Hippocampal formation (tissue), 2 donors: ENCODE data around the gene SFTA2.

Experiments used
- DNase-seq, 2 donors: peaks; one replicate each; lab custom pipeline; 2025; lab: John Stamatoyannopoulos, UW

SFTA2 gene

DNA sequence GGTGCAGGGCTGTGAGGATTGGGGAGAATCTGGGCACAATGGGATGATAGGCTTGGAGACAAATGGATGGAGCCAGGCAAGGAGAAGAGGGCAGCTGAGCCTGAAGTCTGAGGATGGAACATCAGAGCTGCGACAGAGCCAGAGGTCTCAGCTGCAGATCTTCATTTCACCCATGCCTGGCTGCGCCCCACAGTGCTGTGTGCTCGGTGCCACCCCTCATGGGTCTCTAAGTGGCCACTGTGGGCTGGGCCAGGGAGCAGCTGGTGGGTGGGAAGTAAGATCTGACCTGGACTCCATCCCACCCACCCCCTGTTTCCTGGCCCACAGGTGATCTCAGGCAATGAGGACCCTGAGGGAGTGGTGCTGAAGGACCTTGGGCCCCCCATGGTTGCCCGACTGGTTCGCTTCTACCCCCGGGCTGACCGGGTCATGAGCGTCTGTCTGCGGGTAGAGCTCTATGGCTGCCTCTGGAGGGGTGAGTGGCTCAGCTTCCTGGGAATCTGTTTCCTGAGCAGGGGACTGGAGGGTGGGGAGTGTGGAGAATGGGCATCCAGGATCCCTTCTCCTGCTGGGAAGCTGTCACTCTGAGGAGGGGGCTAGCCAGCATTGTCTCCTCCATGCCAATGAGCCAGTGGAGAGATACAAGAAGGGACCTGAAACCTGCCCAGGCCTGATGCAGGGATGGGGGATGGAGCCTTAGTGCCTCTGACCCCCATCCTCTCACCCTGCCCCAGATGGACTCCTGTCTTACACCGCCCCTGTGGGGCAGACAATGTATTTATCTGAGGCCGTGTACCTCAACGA lies 41.1 kb downstream of the SFTA2 start:
- no peak for DNase-seq

DNA sequence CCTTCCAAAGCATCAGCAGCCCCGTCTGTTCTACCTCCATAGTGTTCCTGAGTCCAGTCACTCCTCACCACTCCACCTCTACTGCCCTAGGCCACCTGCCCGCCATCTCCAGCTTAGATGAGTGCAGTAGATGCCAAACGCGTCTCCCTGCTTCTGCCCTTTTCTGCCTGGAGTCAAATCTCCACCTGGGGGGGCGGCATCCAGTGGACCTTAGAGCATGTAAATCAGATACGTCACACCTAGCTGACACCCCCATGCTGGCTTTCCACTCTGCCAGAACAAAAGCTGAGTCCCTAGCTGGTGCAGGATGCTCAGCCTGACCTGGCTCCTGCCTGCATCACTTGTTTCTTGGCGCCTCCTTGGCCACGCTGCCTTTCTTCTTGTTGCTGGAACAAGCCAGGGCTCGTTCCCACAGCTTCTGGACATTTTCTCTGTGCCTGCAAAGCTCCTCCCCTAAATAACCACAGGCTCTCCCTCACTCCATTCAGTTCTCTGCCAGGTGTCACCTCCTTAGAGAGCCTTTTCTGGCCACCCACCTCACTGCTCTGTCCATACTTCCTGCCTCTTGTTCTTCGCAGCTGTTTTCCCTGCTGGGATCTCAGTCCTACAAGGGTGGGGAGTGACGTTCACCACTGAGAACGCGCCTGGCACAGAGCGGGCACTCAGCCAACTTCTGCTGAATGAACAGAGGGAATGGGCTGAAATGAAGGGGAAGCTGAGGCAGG lies 41.9 kb downstream of the SFTA2 start:
- peak; percentile 71 to 73 for DNase-seq

DNA sequence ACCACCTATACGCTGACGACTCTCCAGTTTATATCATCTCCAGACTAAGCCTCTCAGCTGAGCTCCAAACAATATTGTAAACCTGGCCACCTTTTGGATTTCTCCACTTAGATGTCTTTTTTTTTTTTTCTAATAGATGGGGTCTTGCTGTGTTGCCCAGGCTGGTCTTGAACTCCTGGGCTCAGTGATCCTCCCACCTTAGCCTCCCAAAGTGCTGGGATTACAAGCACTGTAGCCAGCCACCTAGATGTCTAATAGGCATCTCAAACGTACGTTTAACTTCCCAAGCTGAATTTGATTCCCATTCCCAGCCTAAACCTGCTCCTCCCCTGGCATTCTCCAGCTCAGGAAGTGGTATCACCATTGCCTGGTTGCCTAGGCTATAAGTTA lies 42.5 kb downstream of the SFTA2 start:
- DNase-seq, result no peak

DNA sequence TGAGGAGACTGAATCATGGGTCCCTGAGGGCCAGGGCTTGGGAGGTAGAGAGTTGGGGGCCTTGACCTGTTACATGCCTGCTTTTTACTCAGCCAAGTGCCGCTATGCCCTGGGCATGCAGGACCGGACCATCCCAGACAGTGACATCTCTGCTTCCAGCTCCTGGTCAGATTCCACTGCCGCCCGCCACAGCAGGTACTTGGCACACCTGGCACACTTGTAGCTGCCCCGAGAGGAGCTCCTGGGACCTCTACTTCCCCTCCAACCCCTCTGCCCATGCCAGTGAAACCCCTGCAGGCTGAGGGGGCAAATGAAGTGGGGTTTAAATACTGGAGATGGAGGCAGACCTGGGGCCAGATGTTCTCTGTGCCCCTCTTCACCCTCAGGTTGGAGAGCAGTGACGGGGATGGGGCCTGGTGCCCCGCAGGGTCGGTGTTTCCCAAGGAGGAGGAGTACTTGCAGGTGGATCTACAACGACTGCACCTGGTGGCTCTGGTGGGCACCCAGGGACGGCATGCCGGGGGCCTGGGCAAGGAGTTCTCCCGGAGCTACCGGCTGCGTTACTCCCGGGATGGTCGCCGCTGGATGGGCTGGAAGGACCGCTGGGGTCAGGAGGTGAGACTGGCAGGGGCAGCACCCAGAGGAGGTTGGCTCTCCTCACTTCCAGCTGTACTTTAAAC lies 43.0 kb downstream of the SFTA2 start:
- DNase-seq, result no peak

DNA sequence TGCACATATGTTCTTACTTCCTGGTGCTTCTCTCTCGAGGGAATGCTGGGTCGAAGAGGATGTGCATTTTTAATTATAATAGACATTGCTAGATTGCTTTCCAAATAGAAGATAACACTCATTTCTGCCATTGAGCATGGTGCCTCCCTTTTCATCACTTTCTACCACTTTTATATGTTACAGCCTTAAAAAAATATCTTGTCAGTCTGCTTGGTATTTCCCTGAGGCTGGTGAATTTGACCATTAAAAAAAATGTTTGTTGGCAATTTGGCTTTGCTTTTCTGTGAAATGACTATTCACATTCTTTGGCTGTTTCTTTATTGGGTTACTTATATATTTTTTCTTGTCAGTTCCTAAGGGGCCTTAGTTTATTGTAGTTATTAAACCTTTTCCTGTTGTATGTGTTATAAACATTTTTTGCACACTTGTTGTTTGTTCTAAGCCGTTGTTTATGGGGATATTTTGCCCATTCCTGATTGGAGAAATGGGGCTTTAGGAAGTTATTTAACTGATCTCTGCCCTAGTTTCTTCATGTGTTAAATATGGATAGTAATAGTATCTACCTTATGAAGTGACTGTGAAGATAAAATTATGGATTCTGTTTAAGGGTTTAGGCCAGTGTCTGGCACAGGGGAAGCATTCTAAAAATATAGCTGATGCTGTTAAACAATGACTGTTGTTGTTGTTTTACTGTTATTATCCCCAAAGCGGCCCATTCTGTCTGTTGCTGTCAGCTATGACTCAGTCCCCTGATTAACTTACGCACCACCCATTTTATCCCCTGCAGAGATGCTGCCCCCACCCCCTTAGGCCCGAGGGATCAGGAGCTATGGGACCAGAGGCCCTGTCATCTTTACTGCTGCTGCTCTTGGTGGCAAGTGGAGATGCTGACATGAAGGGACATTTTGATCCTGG lies 43.8 kb downstream of the SFTA2 start:
- DNase-seq, result peak; percentile 24 to 52

DNA sequence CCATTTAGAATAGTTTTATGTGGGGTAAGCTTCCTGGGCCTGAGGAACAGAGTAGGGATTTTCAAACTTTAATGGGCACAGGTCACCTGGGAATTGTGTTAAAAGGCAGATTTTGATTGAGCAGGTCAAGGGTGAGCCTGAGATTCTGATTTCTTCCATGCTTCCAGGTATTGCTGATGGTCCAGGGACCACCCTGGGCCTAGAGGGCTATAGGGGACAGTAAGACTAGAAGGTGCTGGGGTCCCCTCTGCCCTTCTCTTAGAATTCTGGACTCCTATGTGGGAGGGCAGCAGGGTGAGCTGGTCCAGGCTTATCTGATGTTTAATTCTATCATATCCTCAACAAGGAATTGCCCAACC lies 45.1 kb downstream of the SFTA2 start:
- no peak for DNase-seq

DNA sequence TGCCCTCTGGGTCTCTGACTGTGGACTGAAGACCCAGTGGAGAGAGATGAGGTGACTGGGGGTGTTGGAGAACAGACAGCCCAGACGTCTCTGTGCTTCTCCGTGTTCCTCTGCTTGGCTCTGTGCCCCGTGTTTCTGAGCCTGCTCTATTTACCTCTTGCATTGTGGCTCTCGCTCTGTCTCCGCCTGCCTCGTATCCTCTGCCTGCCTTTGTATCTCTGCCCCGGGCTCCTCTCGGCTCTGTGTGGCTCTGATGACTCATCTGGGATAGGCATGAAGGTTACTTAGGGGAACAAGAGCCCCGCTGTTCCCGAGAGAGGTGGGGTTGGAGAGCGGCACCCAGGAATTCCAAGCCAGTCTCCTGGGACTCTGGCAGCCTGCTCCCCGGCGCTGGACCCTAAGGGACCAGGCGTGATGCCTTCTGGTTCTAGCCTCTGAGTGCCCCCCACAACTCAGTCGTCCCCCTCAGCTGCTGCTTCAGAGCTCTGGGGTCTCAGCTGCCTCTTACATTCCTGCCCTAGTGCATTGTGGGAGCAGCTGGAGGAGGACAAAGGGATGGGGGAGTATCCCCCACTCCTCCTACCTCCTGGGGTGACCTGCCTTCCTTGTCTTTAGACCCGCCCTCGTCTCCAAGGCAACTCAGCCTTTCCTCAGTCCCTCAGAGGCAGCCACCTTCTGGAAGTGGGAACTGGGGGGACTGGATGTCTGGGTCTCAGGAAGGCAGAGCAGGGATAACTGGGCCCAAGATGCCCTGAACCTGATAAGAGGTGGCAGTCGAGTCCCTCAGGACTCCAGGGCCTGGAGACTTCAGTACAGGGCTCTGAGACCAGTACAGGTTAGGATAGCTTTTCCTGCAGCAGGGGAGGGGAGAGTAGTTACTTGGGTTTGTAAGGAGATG lies 45.7 kb downstream of the SFTA2 start:
- peak; percentile 42 to 76 for DNase-seq

DNA sequence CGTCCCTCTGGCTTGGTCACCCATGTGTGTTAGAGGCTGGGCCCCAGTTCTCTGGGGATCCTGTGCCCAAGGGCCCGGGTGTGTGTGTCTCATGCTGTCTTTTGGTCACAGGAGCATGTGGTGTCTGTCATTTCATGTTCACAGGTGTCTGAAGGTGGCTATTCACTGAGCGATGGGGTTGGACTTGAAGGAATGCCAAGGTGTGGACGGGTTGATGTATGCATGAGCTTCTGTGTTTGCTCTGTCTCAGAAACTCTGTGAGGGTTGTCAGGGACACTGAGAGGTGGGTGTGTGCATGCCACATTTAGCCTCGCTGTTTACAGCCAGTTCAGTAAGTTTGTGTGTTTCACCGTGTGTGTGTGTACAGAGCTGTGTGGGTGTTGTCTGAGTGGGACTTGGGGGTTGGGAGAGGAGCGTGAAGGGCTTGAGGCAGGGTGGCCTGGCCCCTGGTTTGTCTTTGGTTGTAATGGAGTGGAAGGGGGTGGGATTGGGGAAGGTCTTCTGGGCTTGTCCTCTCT lies 46.4 kb downstream of the SFTA2 start:
- DNase-seq, result peak in 1 of 2 donors; percentile 42

DNA sequence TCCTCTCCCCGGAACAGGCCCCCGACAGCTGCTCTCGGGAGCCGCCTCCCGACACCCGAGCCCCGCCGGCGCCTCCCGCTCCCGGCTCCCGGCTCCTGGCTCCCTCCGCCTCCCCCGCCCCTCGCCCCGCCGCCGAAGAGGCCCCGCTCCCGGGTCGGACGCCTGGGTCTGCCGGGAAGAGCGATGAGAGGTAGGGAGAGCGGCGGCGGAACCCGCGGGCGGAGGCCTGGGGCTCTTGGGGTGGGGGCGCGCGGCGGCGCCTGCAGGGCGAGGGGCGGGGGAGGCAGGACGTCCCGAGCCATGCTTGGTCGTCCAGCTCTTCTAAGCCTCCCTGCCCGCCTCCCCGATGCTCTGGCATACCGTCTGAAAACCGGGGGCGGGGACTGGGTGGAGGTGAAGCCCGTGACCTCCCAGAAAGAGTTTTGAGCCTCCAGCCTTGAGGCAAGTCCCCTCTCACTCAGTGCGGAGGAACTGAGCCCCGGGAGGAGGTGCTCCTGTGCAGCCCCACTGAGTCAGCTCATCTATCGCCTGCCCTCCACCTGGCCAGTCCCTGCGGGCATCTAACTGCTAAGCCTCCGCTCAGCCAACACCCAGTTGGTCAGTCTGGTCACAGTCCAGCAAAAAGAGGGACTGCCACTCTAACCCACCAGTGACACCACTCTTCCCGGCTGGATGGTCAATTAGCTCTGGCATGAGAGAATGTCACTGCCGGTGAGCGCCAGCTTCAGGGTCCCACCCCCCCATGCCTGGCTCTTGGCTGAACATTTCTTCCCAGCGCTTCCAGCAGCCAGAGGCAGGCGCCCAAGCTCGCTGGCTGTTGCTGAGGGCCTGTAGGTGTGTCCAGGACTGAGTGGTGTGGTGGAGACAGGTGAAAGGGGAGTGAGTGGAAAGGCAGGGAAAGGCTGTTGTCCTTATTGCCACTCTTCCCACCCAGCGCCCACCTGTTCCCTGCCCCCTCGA lies 47.2 kb downstream of the SFTA2 start:
- peak; percentile 50 to 60 for DNase-seq

DNA sequence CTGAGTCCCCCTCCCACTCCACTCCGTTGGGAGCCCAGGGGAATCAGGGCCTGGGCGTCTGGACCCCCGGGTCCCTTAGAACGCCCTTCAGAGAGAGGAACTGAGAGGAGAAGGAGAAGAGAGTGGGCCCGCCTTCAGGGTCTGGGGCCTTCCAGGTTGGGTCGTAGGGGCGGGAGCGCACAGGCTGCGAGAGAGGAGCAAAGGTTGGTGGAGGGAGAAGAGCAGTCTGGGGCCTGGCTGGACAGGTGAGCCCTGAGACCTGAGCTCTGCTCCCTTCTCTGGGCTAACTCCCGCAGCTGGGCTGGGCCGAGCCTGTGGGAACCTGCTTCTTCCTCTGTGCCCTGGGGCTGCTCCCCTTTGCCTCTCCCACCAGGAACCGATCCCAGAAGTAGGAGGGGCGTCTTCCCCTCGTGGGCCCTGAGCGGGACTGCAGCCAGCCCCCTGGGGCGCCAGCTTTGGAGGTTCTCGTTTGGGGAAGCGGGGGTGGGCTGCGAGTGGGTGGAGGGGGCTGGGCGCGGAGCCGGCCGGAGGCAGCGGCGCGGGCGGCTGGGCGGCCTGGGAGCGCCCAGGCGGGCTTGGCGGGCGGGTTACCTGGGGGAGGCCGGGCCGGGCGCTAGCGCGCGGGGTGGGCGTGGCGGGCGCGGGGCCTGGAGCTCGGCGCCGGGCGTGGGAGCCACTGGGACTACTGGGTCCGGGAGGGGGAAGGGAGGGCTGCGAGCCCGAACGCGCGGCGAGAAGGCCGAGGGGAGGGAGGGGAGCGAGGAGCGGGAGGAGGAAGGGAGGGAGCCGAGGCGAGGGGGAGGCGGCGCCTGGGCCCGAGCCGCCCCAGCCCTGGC lies 48.1 kb downstream of the SFTA2 start, which contains the start of gene DDR1:
Gene DDR1 (plus strand): TSS at position 835 of the 836 bp plus-strand sequence. CDS start 4,211 bp downstream, outside the sequence.
- peak; percentile 74 to 87 for DNase-seq

DNA sequence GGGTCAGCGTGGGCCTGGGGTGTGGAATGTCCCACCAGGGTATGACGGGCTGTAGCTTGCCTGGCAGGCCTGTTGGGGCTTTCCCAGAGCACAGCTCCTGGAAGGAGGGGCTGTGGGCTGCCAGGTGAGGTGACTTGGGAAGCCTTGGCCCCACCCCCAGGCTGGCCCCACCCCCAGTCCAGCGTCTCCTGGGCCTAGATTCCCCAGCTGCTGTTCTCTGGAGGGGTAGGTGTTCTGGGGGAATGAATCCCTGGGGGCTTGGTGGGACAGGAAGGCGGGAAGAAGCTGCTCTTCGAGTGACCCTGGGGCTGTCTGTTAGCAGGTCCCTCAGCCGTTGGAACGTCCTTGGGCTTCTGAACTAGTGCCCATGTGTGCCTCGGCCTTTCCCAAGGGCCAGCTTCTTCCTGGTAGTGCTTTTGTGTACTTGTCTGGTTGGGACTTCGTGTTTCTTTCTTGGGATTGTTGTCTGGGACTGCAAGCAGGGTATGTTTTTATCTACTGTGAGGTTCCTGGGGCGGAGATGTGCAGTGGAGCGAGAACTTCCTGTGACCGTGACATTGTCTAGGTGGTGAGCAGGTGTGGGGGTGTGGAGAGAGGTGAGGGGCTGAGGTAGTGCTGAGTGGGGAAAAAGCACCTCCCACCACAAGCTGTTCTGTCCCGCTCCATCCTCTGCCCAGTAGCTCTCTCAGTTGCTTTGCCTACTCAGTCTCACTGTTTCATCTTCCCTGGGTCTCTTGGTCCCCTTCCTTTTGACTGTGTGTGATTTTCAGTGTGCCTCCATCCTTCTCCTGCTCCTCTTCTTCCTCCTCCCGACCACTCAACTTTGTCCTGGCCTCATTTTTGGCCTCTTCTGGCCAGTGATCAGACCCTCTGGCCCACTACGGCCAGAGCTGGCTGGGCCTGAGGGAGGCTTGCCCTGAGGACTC lies 48.9 kb downstream of the SFTA2 start:
- no peak for DNase-seq

DNA sequence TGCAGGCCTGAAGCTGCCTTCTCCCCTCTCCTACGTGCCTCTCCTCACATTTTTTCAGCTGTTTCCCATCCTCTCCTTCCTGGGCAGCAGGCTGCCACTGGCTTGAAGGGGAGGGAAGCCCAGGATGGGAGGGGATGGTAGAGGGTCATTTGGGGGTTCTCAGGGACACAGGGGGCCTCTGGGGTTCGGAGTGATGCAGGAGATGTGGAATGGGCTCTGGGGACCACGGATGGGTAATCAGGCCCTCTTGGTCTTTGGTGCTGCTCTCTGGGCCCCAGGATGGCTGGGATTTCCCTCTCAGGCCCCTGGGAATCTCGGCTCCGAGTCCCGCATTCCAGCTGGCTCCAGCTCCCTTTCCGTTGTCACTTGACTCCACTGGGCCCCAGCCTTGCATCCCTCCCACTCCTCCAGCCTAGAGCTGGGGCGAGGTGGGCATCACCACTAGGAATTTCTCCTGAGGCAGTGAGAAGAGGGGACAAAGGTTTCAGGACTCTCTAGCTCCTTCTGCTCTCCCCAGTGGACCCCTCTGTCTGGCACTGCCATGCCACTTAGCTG lies 49.7 kb downstream of the SFTA2 start:
- peak in 1 of 2 donors; percentile 40 for DNase-seq

DNA sequence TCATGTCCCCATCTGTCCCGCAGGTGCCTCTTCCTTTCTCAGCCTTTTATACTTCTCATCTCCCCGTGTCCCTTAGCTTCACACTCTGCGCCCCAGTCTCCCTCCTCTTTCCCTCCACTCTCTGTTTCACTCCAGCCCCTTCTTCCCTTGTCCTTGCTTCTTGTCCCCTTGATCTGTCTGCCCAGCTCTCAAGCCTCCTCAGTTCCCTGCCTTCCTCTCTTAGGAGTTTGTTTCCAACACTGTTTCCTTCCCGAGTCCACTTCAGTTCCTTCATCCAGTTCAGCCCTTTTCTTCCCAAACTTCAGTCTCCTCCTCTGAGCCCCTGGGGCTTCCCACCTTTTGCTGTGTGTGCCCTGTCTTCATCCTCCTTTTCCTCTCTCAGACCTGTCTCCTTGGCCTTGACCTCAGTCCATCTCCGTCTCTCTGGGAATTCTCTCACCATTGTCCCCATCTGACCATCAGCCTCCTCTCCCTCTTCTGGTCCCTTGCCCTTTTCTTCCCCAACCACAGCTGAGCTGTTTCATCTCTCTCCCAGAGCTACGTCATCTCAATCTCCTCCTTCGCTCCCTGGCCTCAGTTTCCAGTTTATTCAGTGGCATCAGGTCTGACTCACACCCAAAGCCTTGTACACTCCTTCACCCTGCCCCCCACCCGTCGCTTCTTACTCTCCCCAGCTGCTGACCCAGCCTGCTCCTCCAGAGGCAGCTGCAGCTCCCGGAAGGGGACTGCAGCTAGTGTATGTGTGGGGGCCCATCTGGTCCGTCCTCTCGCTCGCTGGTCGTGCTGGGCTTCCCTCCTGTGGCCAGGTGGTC lies 50.4 kb downstream of the SFTA2 start:
- peak in 1 of 2 donors; percentile 40 for DNase-seq
